SK-N-SH treated with all-trans-retinoic acid at 6 μM for 48 hours (cell line): ENCODE measurements around the gene HIBCH.

ENCODE experiments used
- ATAC-seq: fragments of 200-7000 bp; cut with Tn5 transposase; 3 replicates; pipeline ENCODE4 v1.9.1; 2020; ENCODE audit warnings: mild to moderate bottlenecking, moderate library complexity
- ARNTL ChIP-seq: fragments of 450-650 bp; formaldehyde crosslinking; IDR thresholded peaks from 2 replicates; pipeline ENCODE4 v1.5.0; 2020; ENCODE audit warnings: low read depth, mild to moderate bottlenecking, moderate library complexity, borderline replicate concordance
- BACH2 ChIP-seq: fragments of 250-450 bp; sonication (Bioruptor Pico); IDR thresholded peaks from 2 replicates; pipeline ENCODE4 v1.9.0; 2021; ENCODE audit warnings: mild to moderate bottlenecking, borderline replicate concordance
- CSDC2 ChIP-seq: fragments of 250-450 bp; sonication (Bioruptor Pico); IDR thresholded peaks from 2 replicates; pipeline ENCODE4 v1.5.0; 2020; ENCODE audit warnings: mild to moderate bottlenecking, moderate library complexity
- ESRRG ChIP-seq: fragments of 250-450 bp; sonication (Bioruptor Pico); IDR thresholded peaks from 2 replicates; pipeline ENCODE4 v1.6.1; 2021; ENCODE audit warnings: mild to moderate bottlenecking
- GLIS3 ChIP-seq: fragments of 250-450 bp; sonication (Bioruptor Pico); IDR thresholded peaks from 2 replicates; pipeline ENCODE4 v1.5.0; 2020; ENCODE audit warnings: mild to moderate bottlenecking, moderate library complexity
- ISL1 ChIP-seq: fragments of 250-450 bp; sonication (Bioruptor Pico); IDR thresholded peaks from 2 replicates; pipeline ENCODE4 v2.1.2; 2022; ENCODE audit warnings: mild to moderate bottlenecking, moderate library complexity
- OSR1 ChIP-seq: fragments of 250-450 bp; sonication (Bioruptor Pico); IDR thresholded peaks from 2 replicates; pipeline ENCODE4 v1.8.0; 2022; ENCODE audit warnings: moderate library complexity, mild to moderate bottlenecking, inconsistent platforms
- PPARA ChIP-seq: fragments of 250-450 bp; sonication (Bioruptor Pico); IDR thresholded peaks from 2 replicates; pipeline ENCODE4 v1.5.0; 2020; ENCODE audit warnings: mild to moderate bottlenecking, borderline replicate concordance
- RARB ChIP-seq: fragments of 250-450 bp; sonication (Bioruptor Pico); IDR thresholded peaks from 2 replicates; pipeline ENCODE4 v1.8.0; 2021; ENCODE audit warnings: mild to moderate bottlenecking, moderate library complexity
- TOX ChIP-seq: fragments of 250-450 bp; sonication (Bioruptor Pico); IDR thresholded peaks from 2 replicates; pipeline ENCODE4 v1.8.0; 2021; ENCODE audit warnings: mild to moderate bottlenecking, moderate library complexity, borderline replicate concordance
- ZC3H10 ChIP-seq: fragments of 250-450 bp; sonication (Bioruptor Pico); IDR thresholded peaks from 2 replicates; pipeline ENCODE4 v1.5.1; 2021; ENCODE audit warnings: mild to moderate bottlenecking, moderate library complexity
- ZFP3 ChIP-seq: fragments of 250-450 bp; sonication (Bioruptor Pico); IDR thresholded peaks from 2 replicates; pipeline ENCODE4 v1.5.0; 2020; ENCODE audit warnings: mild to moderate bottlenecking, moderate library complexity
- ZFP30 ChIP-seq: fragments of 450-650 bp; formaldehyde crosslinking; IDR thresholded peaks from 2 replicates; pipeline ENCODE4 v1.5.0; 2022; ENCODE audit warnings: mild to moderate bottlenecking, moderate library complexity
- ZNF565 ChIP-seq: fragments of 450-650 bp; formaldehyde crosslinking; conservative IDR thresholded peaks from 2 replicates; pipeline ENCODE4 v1.5.0; 2020; ENCODE audit warnings: low read depth, mild to moderate bottlenecking, moderate library complexity
- ZNF70 ChIP-seq: fragments of 450-650 bp; formaldehyde crosslinking; IDR thresholded peaks from 2 replicates; pipeline ENCODE4 v1.5.0; 2020; ENCODE audit warnings: mild to moderate bottlenecking, moderate library complexity
- ZNF8 ChIP-seq: fragments of 450-650 bp; formaldehyde crosslinking; IDR thresholded peaks from 2 replicates; pipeline ENCODE4 v1.5.0; 2020; ENCODE audit warnings: mild to moderate bottlenecking, moderate library complexity
- TF ChIP-seq, protein P1 (sequence below): fragments of 250-450 bp; sonication (Bioruptor Pico); IDR thresholded peaks from 2 replicates; pipeline ENCODE4 v1.5.1; 2021; ENCODE audit warnings: mild to moderate bottlenecking, moderate library complexity
- TF ChIP-seq, protein P2 (sequence below): fragments of 250-450 bp; sonication (Bioruptor Pico); IDR thresholded peaks from 2 replicates; pipeline ENCODE4 v1.8.0; 2021; ENCODE audit warnings: low read depth, mild to moderate bottlenecking, moderate library complexity, borderline replicate concordance
- TF ChIP-seq, protein P3 (sequence below): fragments of 250-450 bp; sonication (Bioruptor Pico); IDR thresholded peaks from 2 replicates; pipeline ENCODE4 v1.5.1; 2020; ENCODE audit warnings: low read depth, mild to moderate bottlenecking, moderate library complexity
- TF ChIP-seq, protein P4 (sequence below): fragments of 250-450 bp; sonication (Bioruptor Pico); IDR thresholded peaks from 2 replicates; pipeline ENCODE4 v1.5.0; 2020; ENCODE audit warnings: mild to moderate bottlenecking, moderate library complexity
- TF ChIP-seq, protein P5 (sequence below): fragments of 250-450 bp; sonication (Bioruptor Pico); IDR thresholded peaks from 2 replicates; pipeline ENCODE4 v1.8.0; 2020; ENCODE audit warnings: mild to moderate bottlenecking, moderate library complexity, borderline replicate concordance

Gene HIBCH

DNA sequence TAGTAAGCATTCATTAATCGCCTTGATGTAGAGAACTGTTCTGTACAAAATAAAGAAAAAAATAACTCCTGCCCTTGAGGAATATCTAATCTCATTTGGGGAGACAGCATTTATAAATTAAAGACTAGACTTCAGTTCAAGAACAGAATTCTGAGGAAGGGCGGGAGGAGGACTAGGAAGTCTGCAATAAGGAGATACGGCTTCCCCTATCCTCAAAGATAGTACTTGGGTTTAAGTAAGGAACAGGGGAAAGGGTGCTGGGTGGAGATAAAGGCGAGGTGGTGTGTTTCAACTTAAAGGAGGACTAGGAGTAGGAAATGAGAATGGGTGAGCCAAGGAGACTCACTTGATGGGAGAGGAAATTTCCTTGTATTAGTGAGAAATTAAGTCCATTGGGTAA lies 135.2 kb downstream of the HIBCH start:
- ATAC-seq: no peak
- no peak for TF ChIP-seq OSR1 (CRISPR knock-in tag)
- TF ChIP-seq ISL1 (CRISPR knock-in tag): no peak

DNA sequence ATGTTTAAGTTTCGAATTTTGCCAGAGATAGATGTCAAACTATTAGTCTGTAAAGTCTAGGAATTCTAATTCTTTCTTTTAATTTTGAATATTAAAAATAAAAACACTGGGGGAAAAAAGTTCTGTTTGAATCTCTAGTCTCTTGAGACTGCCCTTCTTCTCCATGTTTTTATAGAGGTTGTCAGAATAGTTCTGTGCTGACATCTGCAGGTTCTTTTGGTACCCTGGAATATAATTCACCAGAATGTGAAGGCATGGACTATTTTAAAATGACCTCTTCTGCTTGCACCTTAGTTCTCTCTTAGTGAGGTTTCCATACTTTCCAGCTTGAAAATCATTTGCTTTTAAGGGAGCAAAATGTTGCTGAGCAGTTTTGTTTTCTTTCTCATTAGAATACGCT lies 136.1 kb downstream of the HIBCH start:
- TF ChIP-seq GLIS3 (CRISPR knock-in tag): no peak
- no peak for TF ChIP-seq TOX (CRISPR knock-in tag)
- TF ChIP-seq ZNF8 (CRISPR knock-in tag): no peak
- TF ChIP-seq PPARA (CRISPR knock-in tag): no peak
- no peak for TF ChIP-seq ISL1 (CRISPR knock-in tag)
- TF ChIP-seq, protein P1, sequence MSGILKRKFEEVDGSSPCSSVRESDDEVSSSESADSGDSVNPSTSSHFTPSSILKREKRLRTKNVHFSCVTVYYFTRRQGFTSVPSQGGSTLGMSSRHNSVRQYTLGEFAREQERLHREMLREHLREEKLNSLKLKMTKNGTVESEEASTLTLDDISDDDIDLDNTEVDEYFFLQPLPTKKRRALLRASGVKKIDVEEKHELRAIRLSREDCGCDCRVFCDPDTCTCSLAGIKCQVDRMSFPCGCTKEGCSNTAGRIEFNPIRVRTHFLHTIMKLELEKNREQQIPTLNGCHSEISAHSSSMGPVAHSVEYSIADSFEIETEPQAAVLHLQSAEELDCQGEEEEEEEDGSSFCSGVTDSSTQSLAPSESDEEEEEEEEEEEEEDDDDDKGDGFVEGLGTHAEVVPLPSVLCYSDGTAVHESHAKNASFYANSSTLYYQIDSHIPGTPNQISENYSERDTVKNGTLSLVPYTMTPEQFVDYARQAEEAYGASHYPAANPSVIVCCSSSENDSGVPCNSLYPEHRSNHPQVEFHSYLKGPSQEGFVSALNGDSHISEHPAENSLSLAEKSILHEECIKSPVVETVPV (CRISPR knock-in tag): no peak
- TF ChIP-seq RARB (CRISPR knock-in tag): no peak
- no peak for TF ChIP-seq ZNF565 (CRISPR knock-in tag)
- TF ChIP-seq ZFP30: no peak
- TF ChIP-seq, protein P2, sequence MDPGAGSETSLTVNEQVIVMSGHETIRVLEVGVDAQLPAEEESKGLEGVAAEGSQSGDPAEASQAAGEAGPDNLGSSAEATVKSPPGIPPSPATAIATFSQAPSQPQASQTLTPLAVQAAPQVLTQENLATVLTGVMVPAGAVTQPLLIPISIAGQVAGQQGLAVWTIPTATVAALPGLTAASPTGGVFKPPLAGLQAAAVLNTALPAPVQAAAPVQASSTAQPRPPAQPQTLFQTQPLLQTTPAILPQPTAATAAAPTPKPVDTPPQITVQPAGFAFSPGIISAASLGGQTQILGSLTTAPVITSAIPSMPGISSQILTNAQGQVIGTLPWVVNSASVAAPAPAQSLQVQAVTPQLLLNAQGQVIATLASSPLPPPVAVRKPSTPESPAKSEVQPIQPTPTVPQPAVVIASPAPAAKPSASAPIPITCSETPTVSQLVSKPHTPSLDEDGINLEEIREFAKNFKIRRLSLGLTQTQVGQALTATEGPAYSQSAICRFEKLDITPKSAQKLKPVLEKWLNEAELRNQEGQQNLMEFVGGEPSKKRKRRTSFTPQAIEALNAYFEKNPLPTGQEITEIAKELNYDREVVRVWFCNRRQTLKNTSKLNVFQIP: no peak
- TF ChIP-seq OSR1 (CRISPR knock-in tag): no peak
- TF ChIP-seq, protein P3, sequence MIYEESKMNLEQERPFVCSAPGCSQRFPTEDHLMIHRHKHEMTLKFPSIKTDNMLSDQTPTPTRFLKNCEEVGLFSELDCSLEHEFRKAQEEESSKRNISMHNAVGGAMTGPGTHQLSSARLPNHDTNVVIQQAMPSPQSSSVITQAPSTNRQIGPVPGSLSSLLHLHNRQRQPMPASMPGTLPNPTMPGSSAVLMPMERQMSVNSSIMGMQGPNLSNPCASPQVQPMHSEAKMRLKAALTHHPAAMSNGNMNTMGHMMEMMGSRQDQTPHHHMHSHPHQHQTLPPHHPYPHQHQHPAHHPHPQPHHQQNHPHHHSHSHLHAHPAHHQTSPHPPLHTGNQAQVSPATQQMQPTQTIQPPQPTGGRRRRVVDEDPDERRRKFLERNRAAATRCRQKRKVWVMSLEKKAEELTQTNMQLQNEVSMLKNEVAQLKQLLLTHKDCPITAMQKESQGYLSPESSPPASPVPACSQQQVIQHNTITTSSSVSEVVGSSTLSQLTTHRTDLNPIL: no peak
- no peak for ATAC-seq

DNA sequence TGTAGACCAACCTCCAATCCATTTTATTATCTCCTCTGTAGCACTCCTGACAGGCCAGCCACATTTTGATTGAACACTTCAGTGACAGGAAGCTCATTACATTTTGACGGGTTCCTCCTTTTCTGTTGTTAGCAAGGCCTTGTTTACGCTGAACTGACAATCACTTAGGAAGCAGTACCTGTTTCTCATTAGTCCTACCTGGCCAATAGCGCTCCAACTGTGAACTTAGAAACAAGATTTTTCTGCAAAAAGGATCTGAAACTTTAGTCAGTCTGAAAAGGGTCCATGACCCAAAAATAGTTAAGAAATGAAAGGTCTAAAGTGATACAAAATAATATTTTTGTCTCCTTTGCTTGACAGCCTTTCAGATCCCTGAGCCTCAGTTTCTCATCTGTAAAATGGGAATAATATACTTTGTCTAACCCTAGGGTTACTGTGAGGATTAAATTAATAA lies 137.5 kb downstream of the HIBCH start:
- TF ChIP-seq BACH2 (CRISPR knock-in tag): no peak
- no peak for TF ChIP-seq RARB (CRISPR knock-in tag)
- no peak for TF ChIP-seq ESRRG (CRISPR knock-in tag)
- no peak for TF ChIP-seq ZNF565 (CRISPR knock-in tag)
- TF ChIP-seq, protein P1 (CRISPR knock-in tag): no peak
- no peak for TF ChIP-seq ARNTL (CRISPR knock-in tag)
- TF ChIP-seq TOX (CRISPR knock-in tag): no peak
- no peak for TF ChIP-seq OSR1 (CRISPR knock-in tag)
- TF ChIP-seq, protein P4, sequence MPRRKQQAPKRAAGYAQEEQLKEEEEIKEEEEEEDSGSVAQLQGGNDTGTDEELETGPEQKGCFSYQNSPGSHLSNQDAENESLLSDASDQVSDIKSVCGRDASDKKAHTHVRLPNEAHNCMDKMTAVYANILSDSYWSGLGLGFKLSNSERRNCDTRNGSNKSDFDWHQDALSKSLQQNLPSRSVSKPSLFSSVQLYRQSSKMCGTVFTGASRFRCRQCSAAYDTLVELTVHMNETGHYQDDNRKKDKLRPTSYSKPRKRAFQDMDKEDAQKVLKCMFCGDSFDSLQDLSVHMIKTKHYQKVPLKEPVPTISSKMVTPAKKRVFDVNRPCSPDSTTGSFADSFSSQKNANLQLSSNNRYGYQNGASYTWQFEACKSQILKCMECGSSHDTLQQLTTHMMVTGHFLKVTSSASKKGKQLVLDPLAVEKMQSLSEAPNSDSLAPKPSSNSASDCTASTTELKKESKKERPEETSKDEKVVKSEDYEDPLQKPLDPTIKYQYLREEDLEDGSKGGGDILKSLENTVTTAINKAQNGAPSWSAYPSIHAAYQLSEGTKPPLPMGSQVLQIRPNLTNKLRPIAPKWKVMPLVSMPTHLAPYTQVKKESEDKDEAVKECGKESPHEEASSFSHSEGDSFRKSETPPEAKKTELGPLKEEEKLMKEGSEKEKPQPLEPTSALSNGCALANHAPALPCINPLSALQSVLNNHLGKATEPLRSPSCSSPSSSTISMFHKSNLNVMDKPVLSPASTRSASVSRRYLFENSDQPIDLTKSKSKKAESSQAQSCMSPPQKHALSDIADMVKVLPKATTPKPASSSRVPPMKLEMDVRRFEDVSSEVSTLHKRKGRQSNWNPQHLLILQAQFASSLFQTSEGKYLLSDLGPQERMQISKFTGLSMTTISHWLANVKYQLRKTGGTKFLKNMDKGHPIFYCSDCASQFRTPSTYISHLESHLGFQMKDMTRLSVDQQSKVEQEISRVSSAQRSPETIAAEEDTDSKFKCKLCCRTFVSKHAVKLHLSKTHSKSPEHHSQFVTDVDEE (CRISPR knock-in tag): no peak
- no peak for TF ChIP-seq ZNF70 (CRISPR knock-in tag)
- TF ChIP-seq, protein P5, sequence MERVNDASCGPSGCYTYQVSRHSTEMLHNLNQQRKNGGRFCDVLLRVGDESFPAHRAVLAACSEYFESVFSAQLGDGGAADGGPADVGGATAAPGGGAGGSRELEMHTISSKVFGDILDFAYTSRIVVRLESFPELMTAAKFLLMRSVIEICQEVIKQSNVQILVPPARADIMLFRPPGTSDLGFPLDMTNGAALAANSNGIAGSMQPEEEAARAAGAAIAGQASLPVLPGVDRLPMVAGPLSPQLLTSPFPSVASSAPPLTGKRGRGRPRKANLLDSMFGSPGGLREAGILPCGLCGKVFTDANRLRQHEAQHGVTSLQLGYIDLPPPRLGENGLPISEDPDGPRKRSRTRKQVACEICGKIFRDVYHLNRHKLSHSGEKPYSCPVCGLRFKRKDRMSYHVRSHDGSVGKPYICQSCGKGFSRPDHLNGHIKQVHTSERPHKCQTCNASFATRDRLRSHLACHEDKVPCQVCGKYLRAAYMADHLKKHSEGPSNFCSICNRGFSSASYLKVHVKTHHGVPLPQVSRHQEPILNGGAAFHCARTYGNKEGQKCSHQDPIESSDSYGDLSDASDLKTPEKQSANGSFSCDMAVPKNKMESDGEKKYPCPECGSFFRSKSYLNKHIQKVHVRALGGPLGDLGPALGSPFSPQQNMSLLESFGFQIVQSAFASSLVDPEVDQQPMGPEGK: no peak
- TF ChIP-seq, protein P3: no peak
- no peak for TF ChIP-seq GLIS3 (CRISPR knock-in tag)
- no peak for TF ChIP-seq ZC3H10 (CRISPR knock-in tag)
- TF ChIP-seq CSDC2 (CRISPR knock-in tag): no peak
- no peak for TF ChIP-seq ZFP3 (CRISPR knock-in tag)
- no peak for TF ChIP-seq ISL1 (CRISPR knock-in tag)
- TF ChIP-seq, protein P2: no peak
- no peak for ATAC-seq
